Subcutaneous adipose tissue (tissue), 4 donors: Measurements from ENCODE around the gene KCNK7. TPM values are rescaled to one million over a fixed set of nuclear protein-coding genes. Genes with fewer than 3 reads are reported as not detected.

ENCODE experiments used
- total RNA-seq, 4 donors: library from RNA; depleted of rRNA; stranded (reverse); fragments of >200 nt; gene quantifications; one replicate each; pipeline ENCODE4 v1.1.0, GENCODE V29; 2016
- TF ChIP-seq, protein P1 (sequence below): fragments of 450-650 bp; IDR thresholded peaks from one replicate; pipeline ENCODE4 v1.5.1; 2016; ENCODE audit warnings: low read depth, mild to moderate bottlenecking, control low read depth, antibody characterized with exemption, moderate library complexity

Gene KCNK7
- total RNA-seq, 4 donors from 2014 or later, result 0.57 TPM; not detected in 3

- TF ChIP-seq, protein P1, sequence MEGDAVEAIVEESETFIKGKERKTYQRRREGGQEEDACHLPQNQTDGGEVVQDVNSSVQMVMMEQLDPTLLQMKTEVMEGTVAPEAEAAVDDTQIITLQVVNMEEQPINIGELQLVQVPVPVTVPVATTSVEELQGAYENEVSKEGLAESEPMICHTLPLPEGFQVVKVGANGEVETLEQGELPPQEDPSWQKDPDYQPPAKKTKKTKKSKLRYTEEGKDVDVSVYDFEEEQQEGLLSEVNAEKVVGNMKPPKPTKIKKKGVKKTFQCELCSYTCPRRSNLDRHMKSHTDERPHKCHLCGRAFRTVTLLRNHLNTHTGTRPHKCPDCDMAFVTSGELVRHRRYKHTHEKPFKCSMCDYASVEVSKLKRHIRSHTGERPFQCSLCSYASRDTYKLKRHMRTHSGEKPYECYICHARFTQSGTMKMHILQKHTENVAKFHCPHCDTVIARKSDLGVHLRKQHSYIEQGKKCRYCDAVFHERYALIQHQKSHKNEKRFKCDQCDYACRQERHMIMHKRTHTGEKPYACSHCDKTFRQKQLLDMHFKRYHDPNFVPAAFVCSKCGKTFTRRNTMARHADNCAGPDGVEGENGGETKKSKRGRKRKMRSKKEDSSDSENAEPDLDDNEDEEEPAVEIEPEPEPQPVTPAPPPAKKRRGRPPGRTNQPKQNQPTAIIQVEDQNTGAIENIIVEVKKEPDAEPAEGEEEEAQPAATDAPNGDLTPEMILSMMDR, result no peak
These were observed 32.0 kb downstream of the KCNK7 start for GRCh38 chr11:65563601-65564000.

DNA sequence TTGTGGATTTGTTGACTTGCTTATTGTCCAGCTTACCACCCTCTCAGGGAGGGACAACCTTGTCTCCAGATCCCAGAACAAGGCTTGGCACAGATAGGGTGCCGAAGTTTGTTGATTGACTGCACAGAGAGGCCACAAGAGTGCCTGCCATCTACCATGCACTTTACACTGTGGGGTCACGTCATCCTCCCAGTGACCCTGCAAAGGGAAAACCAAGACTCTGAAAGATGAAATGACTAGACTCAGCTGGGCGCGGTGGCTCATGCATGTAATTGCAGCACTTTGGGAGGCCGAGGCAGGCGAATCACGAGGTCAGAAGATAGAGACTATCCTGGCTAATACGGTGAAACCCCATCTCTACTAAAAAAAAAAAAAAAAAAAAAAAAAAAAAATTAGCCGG, 32.8 kb downstream of the KCNK7 start:
- TF ChIP-seq, protein P1, result no peak

- TF ChIP-seq, protein P1, result no peak
These were observed 33.6 kb downstream of the KCNK7 start for GRCh38 chr11:65562020-65562419.

GRCh38 chr11:65560555-65561418, 34.8 kb downstream of the KCNK7 start:
- TF ChIP-seq, protein P1, result no peak

DNA sequence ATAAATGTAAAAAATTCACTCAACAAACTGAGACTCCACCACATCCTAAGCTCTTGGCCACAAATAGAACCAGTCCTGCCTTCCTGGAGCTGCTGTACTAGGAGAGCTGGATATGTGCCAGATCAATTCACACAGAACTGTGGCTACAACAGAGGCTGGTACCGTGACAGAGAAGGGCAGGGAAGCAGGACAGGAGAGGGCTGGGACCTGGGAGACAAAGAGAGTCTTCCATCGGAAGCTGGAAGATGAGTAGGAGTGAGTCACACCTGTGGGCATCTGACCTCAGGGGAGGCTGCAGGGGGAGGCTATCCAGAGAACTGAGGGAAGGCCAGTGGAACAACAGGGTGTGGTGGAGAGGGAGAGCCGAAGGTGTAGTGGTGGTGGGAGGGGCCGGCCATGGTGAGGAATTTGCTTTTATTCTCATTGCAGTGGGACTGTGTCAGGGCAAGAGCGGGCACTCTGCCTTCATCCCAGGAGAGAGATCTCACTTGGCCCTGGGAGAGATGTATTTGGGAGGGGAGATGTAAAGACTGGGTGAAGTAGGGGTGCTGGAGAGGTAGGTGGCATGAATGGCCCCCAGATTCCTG, 35.6 kb downstream of the KCNK7 start:
- TF ChIP-seq, protein P1, result no peak

DNA sequence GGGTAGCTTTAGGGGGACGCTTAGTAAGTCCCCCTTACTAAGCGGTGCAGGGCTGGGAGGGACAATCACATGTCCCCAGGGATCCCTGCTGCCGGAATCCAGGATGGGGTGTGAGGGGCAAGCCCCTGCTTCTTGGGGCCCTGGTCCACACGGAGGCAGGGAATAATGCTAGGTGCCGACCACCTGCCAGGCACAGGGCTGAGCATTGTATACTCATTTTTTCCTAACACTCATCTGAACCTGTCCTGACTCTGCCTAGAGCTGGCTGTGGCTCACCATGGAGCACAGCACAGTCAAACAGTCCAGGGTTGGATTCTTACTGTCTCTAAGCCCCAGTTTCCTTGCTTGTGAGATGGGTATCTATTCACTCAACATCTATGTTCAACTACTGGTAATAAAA, 36.1 kb downstream of the KCNK7 start:
- TF ChIP-seq, protein P1, result no peak

- TF ChIP-seq, protein P1, result no peak
These were observed 36.6 kb downstream of the KCNK7 start for GRCh38 chr11:65558930-65559509.
